ENCODE measurements around the gene UNCX.

The UNCX gene

GRCh38 chr7:1243964-1244416 lies 11.3 kb downstream of the UNCX start:
- DNase-seq (ENCODE audit: low read depth) = no peak

GRCh38 chr7:1244700-1245523 lies 12.2 kb downstream of the UNCX start:
- no peak for DNase-seq (ENCODE audit: low read depth)

- no peak for DNase-seq (ENCODE audit: low read depth)
Observed at GRCh38 chr7:1245524-1246050, 12.9 kb downstream of the UNCX start.

- no peak for DNase-seq (ENCODE audit: low read depth)
Observed at GRCh38 chr7:1246160-1246870, 13.6 kb downstream of the UNCX start.

GRCh38 chr7:1246871-1247526 lies 14.3 kb downstream of the UNCX start:
- DNase-seq (ENCODE audit: low read depth) = no peak

- DNase-seq (ENCODE audit: low read depth) = no peak
Observed at GRCh38 chr7:1247527-1248041, 14.9 kb downstream of the UNCX start.

GRCh38 chr7:1248143-1248915 lies 15.7 kb downstream of the UNCX start:
- DNase-seq (ENCODE audit: low read depth) = no peak

GRCh38 chr7:1248916-1249581 lies 16.4 kb downstream of the UNCX start:
- DNase-seq (ENCODE audit: low read depth) = no peak

GRCh38 chr7:1249731-1250130 lies 17.1 kb downstream of the UNCX start:
- no peak for DNase-seq (ENCODE audit: low read depth)

GRCh38 chr7:1250901-1251300 lies 18.2 kb downstream of the UNCX start:
- DNase-seq (ENCODE audit: low read depth) = no peak

- no peak for DNase-seq (ENCODE audit: low read depth)
Observed at GRCh38 chr7:1251796-1252539, 19.3 kb downstream of the UNCX start.

- no peak for DNase-seq (ENCODE audit: low read depth)
Observed at GRCh38 chr7:1252540-1253090, 19.9 kb downstream of the UNCX start.

- DNase-seq (ENCODE audit: low read depth) = no peak
Observed at GRCh38 chr7:1253681-1254181, 21.1 kb downstream of the UNCX start.

GRCh38 chr7:1254281-1255079 lies 21.8 kb downstream of the UNCX start:
- DNase-seq (ENCODE audit: low read depth) = no peak

- DNase-seq (ENCODE audit: low read depth) = no peak
Observed at GRCh38 chr7:1255080-1255816, 22.6 kb downstream of the UNCX start.

- DNase-seq (ENCODE audit: low read depth) = no peak
Observed at GRCh38 chr7:1255817-1256340, 23.2 kb downstream of the UNCX start.

GRCh38 chr7:1256621-1257020 lies 23.9 kb downstream of the UNCX start:
- no peak for DNase-seq (ENCODE audit: low read depth)

GRCh38 chr7:1257221-1257620 lies 24.5 kb downstream of the UNCX start:
- no peak for DNase-seq (ENCODE audit: low read depth)

Measured in activated T-cell treated with anti-CD3 and anti-CD28 coated beads for 48 hours (primary cell).